ENCODE results near the gene SPATA6L. TPM values are rescaled to one million over a fixed set of nuclear protein-coding genes. Genes with fewer than 3 reads are reported as not detected.
"Not testable (repeated sequence)": the region's sequence is repeated elsewhere in the genome, so short reads cannot be mapped to it uniquely, and the experiment has no call there.

Gene SPATA6L
- total and polyA plus RNA-seq, 2 donors: 0.47 to 1.2 TPM

- Histone ChIP-seq H3K27me3 (ENCODE audit: control insufficient read depth in 2 of 2, insufficient read depth in 1 of 2, low read length in 1 of 2) (peaks cover 0 to 1% of the 10 kb centered on the region in 2 donors), H3K27ac (ENCODE audit: low read depth in 1 of 2, low read length in 1 of 2) (no peak overlapping the region), H3K4me1 (ENCODE audit: control insufficient read depth in 2 of 2, insufficient read depth in 2 of 2, low read length in 2 of 2) (peaks cover 6 to 8% of the 10 kb centered on the region in 2 donors), H3K36me3 (ENCODE audit: control insufficient read depth in 2 of 2, insufficient read depth in 2 of 2, low read length in 1 of 2) (no peaks in the 10 kb centered on the region), H3K4me3 (ENCODE audit: low read length in 2 of 2) (no peak overlapping the region), H3K9me3 (ENCODE audit: control insufficient read depth in 2 of 2, insufficient read depth in 1 of 2, low read length in 1 of 2) (no peaks in the 10 kb centered on the region)
- DNase-seq (ENCODE audit: low read depth in 6 of 9, low spot score in 9 of 9): no peak
- 97% methylated on average over 4 of the region's 4 CpGs for WGBS
Measured at GRCh38 chr9:4657426-4658159, 8.7 kb downstream of the SPATA6L start.

- no peak overlapping the region for H3K27ac ChIP-seq (ENCODE audit: low read depth in 1 of 2, low read length in 1 of 2)
- 64% methylated on average over 3 of the region's 3 CpGs for WGBS
- peaks cover 2% of the 10 kb centered on the region in 2 donors for H3K4me1 ChIP-seq (ENCODE audit: control insufficient read depth in 2 of 2, insufficient read depth in 2 of 2, low read length in 2 of 2)
- DNase-seq (ENCODE audit: low read depth in 6 of 9, low spot score in 9 of 9): no peak
- no peaks in the 10 kb centered on the region for H3K36me3 ChIP-seq (ENCODE audit: control insufficient read depth in 2 of 2, insufficient read depth in 2 of 2, low read length in 1 of 2)
- H3K9me3 ChIP-seq (ENCODE audit: control insufficient read depth in 2 of 2, insufficient read depth in 1 of 2, low read length in 1 of 2): no peaks in the 10 kb centered on the region
- no peak overlapping the region for H3K4me3 ChIP-seq (ENCODE audit: low read length in 2 of 2)
- no peaks in the 10 kb centered on the region for H3K27me3 ChIP-seq (ENCODE audit: control insufficient read depth in 2 of 2, insufficient read depth in 1 of 2, low read length in 1 of 2)
Measured at GRCh38 chr9:4656621-4657020, 9.7 kb downstream of the SPATA6L start.

- H3K27ac ChIP-seq (ENCODE audit: low read depth in 1 of 2, low read length in 1 of 2); H3K4me1 ChIP-seq (ENCODE audit: control insufficient read depth in 2 of 2, insufficient read depth in 2 of 2, low read length in 2 of 2); H3K4me3 ChIP-seq (ENCODE audit: low read length in 2 of 2); H3K27me3 ChIP-seq (ENCODE audit: control insufficient read depth in 2 of 2, insufficient read depth in 1 of 2, low read length in 1 of 2); DNase-seq (ENCODE audit: low read depth in 6 of 9, low spot score in 9 of 9); H3K36me3 ChIP-seq (ENCODE audit: control insufficient read depth in 2 of 2, insufficient read depth in 2 of 2, low read length in 1 of 2); H3K9me3 ChIP-seq (ENCODE audit: control insufficient read depth in 2 of 2, insufficient read depth in 1 of 2, low read length in 1 of 2): not testable (repeated sequence)
- 90% methylated on average over 3 of the region's 3 CpGs for WGBS
Measured at GRCh38 chr9:4656196-4656595, 10.1 kb downstream of the SPATA6L start.

GRCh38 chr9:4654538-4654937 is 11.7 kb downstream of the SPATA6L start:
- H3K36me3 ChIP-seq (ENCODE audit: control insufficient read depth in 2 of 2, insufficient read depth in 2 of 2, low read length in 1 of 2): no peaks in the 10 kb centered on the region
- 88% methylated on average over 10 of the region's 10 CpGs for WGBS
- H3K4me1 ChIP-seq (ENCODE audit: control insufficient read depth in 2 of 2, insufficient read depth in 2 of 2, low read length in 2 of 2): no peaks in the 10 kb centered on the region
- no peak for DNase-seq (ENCODE audit: low read depth in 6 of 9, low spot score in 9 of 9)
- H3K9me3 ChIP-seq (ENCODE audit: control insufficient read depth in 2 of 2, insufficient read depth in 1 of 2, low read length in 1 of 2): no peaks in the 10 kb centered on the region
- H3K4me3 ChIP-seq (ENCODE audit: low read length in 2 of 2): no peak overlapping the region
- H3K27ac ChIP-seq (ENCODE audit: low read depth in 1 of 2, low read length in 1 of 2): no peak overlapping the region
- peaks cover 0 to 3% of the 10 kb centered on the region in 2 donors for H3K27me3 ChIP-seq (ENCODE audit: control insufficient read depth in 2 of 2, insufficient read depth in 1 of 2, low read length in 1 of 2)

GRCh38 chr9:4654084-4654483 is 12.2 kb downstream of the SPATA6L start:
- no peaks in the 10 kb centered on the region for H3K36me3 ChIP-seq (ENCODE audit: control insufficient read depth in 2 of 2, insufficient read depth in 2 of 2, low read length in 1 of 2)
- WGBS: 92% methylated on average over 9 of the region's 9 CpGs
- no peaks in the 10 kb centered on the region for H3K4me1 ChIP-seq (ENCODE audit: control insufficient read depth in 2 of 2, insufficient read depth in 2 of 2, low read length in 2 of 2)
- H3K4me3 ChIP-seq (ENCODE audit: low read length in 2 of 2): no peak overlapping the region
- H3K27me3 ChIP-seq (ENCODE audit: control insufficient read depth in 2 of 2, insufficient read depth in 1 of 2, low read length in 1 of 2): peaks cover 0 to 3% of the 10 kb centered on the region in 2 donors
- H3K27ac ChIP-seq (ENCODE audit: low read depth in 1 of 2, low read length in 1 of 2): no peak overlapping the region
- no peaks in the 10 kb centered on the region for H3K9me3 ChIP-seq (ENCODE audit: control insufficient read depth in 2 of 2, insufficient read depth in 1 of 2, low read length in 1 of 2)
- DNase-seq (ENCODE audit: low read depth in 6 of 9, low spot score in 9 of 9): no peak

- 96% methylated on average over 2 of the region's 2 CpGs for WGBS
- no peak overlapping the region for H3K4me3 ChIP-seq (ENCODE audit: low read length in 2 of 2)
- no peak overlapping the region for H3K27ac ChIP-seq (ENCODE audit: low read depth in 1 of 2, low read length in 1 of 2)
- no peaks in the 10 kb centered on the region for H3K27me3 ChIP-seq (ENCODE audit: control insufficient read depth in 2 of 2, insufficient read depth in 1 of 2, low read length in 1 of 2)
- no peak for DNase-seq (ENCODE audit: low read depth in 6 of 9, low spot score in 9 of 9)
- peaks cover 0 to 2% of the 10 kb centered on the region in 2 donors for H3K4me1 ChIP-seq (ENCODE audit: control insufficient read depth in 2 of 2, insufficient read depth in 2 of 2, low read length in 2 of 2)
- no peaks in the 10 kb centered on the region for H3K9me3 ChIP-seq (ENCODE audit: control insufficient read depth in 2 of 2, insufficient read depth in 1 of 2, low read length in 1 of 2)
- H3K36me3 ChIP-seq (ENCODE audit: control insufficient read depth in 2 of 2, insufficient read depth in 2 of 2, low read length in 1 of 2): no peaks in the 10 kb centered on the region
Measured at GRCh38 chr9:4642351-4642750, 23.9 kb downstream of the SPATA6L start.

GRCh38 chr9:4640027-4640426 is 26.3 kb downstream of the SPATA6L start:
- H3K4me1 ChIP-seq (ENCODE audit: control insufficient read depth in 2 of 2, insufficient read depth in 2 of 2, low read length in 2 of 2): peaks cover 0 to 2% of the 10 kb centered on the region in 2 donors
- no peak overlapping the region for H3K4me3 ChIP-seq (ENCODE audit: low read length in 2 of 2)
- H3K27me3 ChIP-seq (ENCODE audit: control insufficient read depth in 2 of 2, insufficient read depth in 1 of 2, low read length in 1 of 2): no peaks in the 10 kb centered on the region
- no peaks in the 10 kb centered on the region for H3K9me3 ChIP-seq (ENCODE audit: control insufficient read depth in 2 of 2, insufficient read depth in 1 of 2, low read length in 1 of 2)
- DNase-seq (ENCODE audit: low read depth in 6 of 9, low spot score in 9 of 9): peak in 6 of 9 donors; percentile 32 to 75 (median 40)
- 60% methylated on average over 2 of the region's 2 CpGs for WGBS
- no peak overlapping the region for H3K27ac ChIP-seq (ENCODE audit: low read depth in 1 of 2, low read length in 1 of 2)
- H3K36me3 ChIP-seq (ENCODE audit: control insufficient read depth in 2 of 2, insufficient read depth in 2 of 2, low read length in 1 of 2): no peaks in the 10 kb centered on the region

- 68% methylated on average over 2 of the region's 2 CpGs for WGBS
- H3K9me3 ChIP-seq (ENCODE audit: control insufficient read depth in 2 of 2, insufficient read depth in 1 of 2, low read length in 1 of 2): no peaks in the 10 kb centered on the region
- H3K36me3 ChIP-seq (ENCODE audit: control insufficient read depth in 2 of 2, insufficient read depth in 2 of 2, low read length in 1 of 2): no peaks in the 10 kb centered on the region
- H3K4me1 ChIP-seq (ENCODE audit: control insufficient read depth in 2 of 2, insufficient read depth in 2 of 2, low read length in 2 of 2): peaks cover 0 to 2% of the 10 kb centered on the region in 2 donors
- no peak for DNase-seq (ENCODE audit: low read depth in 6 of 9, low spot score in 9 of 9)
- H3K27me3 ChIP-seq (ENCODE audit: control insufficient read depth in 2 of 2, insufficient read depth in 1 of 2, low read length in 1 of 2): no peaks in the 10 kb centered on the region
- no peak overlapping the region for H3K27ac ChIP-seq (ENCODE audit: low read depth in 1 of 2, low read length in 1 of 2)
- no peak overlapping the region for H3K4me3 ChIP-seq (ENCODE audit: low read length in 2 of 2)
Measured at GRCh38 chr9:4639420-4639819, 26.9 kb downstream of the SPATA6L start.

GRCh38 chr9:4638968-4639367 is 27.3 kb downstream of the SPATA6L start:
- peak in 1 of 9 donors; percentile 26 for DNase-seq (ENCODE audit: low read depth in 6 of 9, low spot score in 9 of 9)
- 86% methylated on average over 3 of the region's 3 CpGs for WGBS
- Histone ChIP-seq H3K4me1 (ENCODE audit: control insufficient read depth in 2 of 2, insufficient read depth in 2 of 2, low read length in 2 of 2) (peaks cover 0 to 2% of the 10 kb centered on the region in 2 donors), H3K27ac (ENCODE audit: low read depth in 1 of 2, low read length in 1 of 2) (no peak overlapping the region), H3K4me3 (ENCODE audit: low read length in 2 of 2) (no peak overlapping the region), H3K27me3 (ENCODE audit: control insufficient read depth in 2 of 2, insufficient read depth in 1 of 2, low read length in 1 of 2) (no peaks in the 10 kb centered on the region), H3K9me3 (ENCODE audit: control insufficient read depth in 2 of 2, insufficient read depth in 1 of 2, low read length in 1 of 2) (no peaks in the 10 kb centered on the region), H3K36me3 (ENCODE audit: control insufficient read depth in 2 of 2, insufficient read depth in 2 of 2, low read length in 1 of 2) (no peaks in the 10 kb centered on the region)

All from thymus (tissue), 11 donors.